H9 (cell line): Measurements from ENCODE around the gene TTYH1. TPM values are rescaled to one million over a fixed set of nuclear protein-coding genes. Genes with fewer than 3 reads are reported as not detected.
"Not testable (repeated sequence)": the region's sequence is repeated elsewhere in the genome, so short reads cannot be mapped to it uniquely, and the experiment has no call there.

ENCODE experiments used
- DNase-seq: peaks from one replicate; pipeline ENCODE4 v3.0.0-alpha.2; 2017
- H2AFZ ChIP-seq: one replicate; pipeline ENCODE4 v1.6.1; 2013; ENCODE audit warnings: mild to moderate bottlenecking, low read length, control low read depth, moderate library complexity
- H2AK5ac ChIP-seq: 2 replicates; pipeline ENCODE4 v1.6.1; 2013; ENCODE audit warnings: low read length, control low read depth, mixed read lengths; ENCODE audit not compliant: insufficient read length
- H2BK120ac ChIP-seq: one replicate; pipeline ENCODE4 v1.6.1; 2013; ENCODE audit warnings: low read depth, mild to moderate bottlenecking, low read length, control low read depth, inconsistent platforms; ENCODE audit not compliant: poor library complexity, severe bottlenecking
- H2BK12ac ChIP-seq: 2 replicates; pipeline ENCODE4 v1.6.1; 2013; ENCODE audit warnings: low read length, control low read depth, mixed read lengths, low read depth; ENCODE audit not compliant: insufficient read length
- H2BK15ac ChIP-seq: 2 replicates; pipeline ENCODE4 v1.6.1; 2013; ENCODE audit warnings: low read depth, low read length, control low read depth
- H2BK20ac ChIP-seq: one replicate; pipeline ENCODE4 v1.6.1; 2013; ENCODE audit warnings: low read depth, mild to moderate bottlenecking, low read length, control low read depth, inconsistent platforms; ENCODE audit not compliant: poor library complexity, severe bottlenecking
- H2BK5ac ChIP-seq: 2 replicates; pipeline ENCODE4 v1.6.1; 2013; ENCODE audit warnings: low read length, control low read depth, mixed read lengths; ENCODE audit not compliant: insufficient read length
- H3K14ac ChIP-seq: 2 replicates; pipeline ENCODE4 v1.6.1; 2013; ENCODE audit warnings: low read length, control low read depth; ENCODE audit not compliant: insufficient read depth
- H3K18ac ChIP-seq: 2 replicates; pipeline ENCODE4 v1.6.1; 2013; ENCODE audit warnings: low read depth, mild to moderate bottlenecking, mixed read lengths, low read length, control low read depth; ENCODE audit not compliant: insufficient read length
- H3K23ac ChIP-seq: 2 replicates; pipeline ENCODE4 v1.6.1; 2013; ENCODE audit warnings: low read length, control low read depth, mixed read lengths, low read depth; ENCODE audit not compliant: insufficient read length
- H3K23me2 ChIP-seq: 2 replicates; pipeline ENCODE4 v1.6.1; 2013; ENCODE audit warnings: low read depth, mild to moderate bottlenecking, mixed read lengths, low read length, control low read depth; ENCODE audit not compliant: insufficient read length, poor library complexity, severe bottlenecking
- H3K27ac ChIP-seq: 2 replicates; pipeline ENCODE4 v1.5.1; 2013; ENCODE audit warnings: low read length, control low read depth, mixed read lengths, low read depth; ENCODE audit not compliant: insufficient read length
- H3K27me3 ChIP-seq: 2 replicates; pipeline ENCODE4 v1.6.1; 2013; ENCODE audit warnings: low read length, control low read depth, inconsistent platforms; ENCODE audit not compliant: insufficient read depth
- H3K4ac ChIP-seq: 2 replicates; pipeline ENCODE4 v1.6.1; 2013; ENCODE audit warnings: low read depth, mild to moderate bottlenecking, control low read depth, inconsistent platforms, low read length, moderate library complexity
- H3K4me1 ChIP-seq: 2 replicates; pipeline ENCODE4 v1.6.1; 2013; ENCODE audit warnings: low read length, control low read depth, inconsistent platforms; ENCODE audit not compliant: insufficient read depth
- H3K4me2 ChIP-seq: 2 replicates; pipeline ENCODE4 v1.6.1; 2013; ENCODE audit warnings: low read length, control low read depth, mixed read lengths; ENCODE audit not compliant: insufficient read length, insufficient read depth
- H3K56ac ChIP-seq: 2 replicates; pipeline ENCODE4 v1.6.1; 2013; ENCODE audit warnings: low read depth, mild to moderate bottlenecking, mixed read lengths, low read length, control low read depth; ENCODE audit not compliant: insufficient read length
- H3K79me1 ChIP-seq: 2 replicates; pipeline ENCODE4 v1.6.1; 2013; ENCODE audit warnings: low read depth, mild to moderate bottlenecking, moderate library complexity, low read length, control low read depth, inconsistent platforms; ENCODE audit not compliant: insufficient read depth, poor library complexity, severe bottlenecking
- H3K79me2 ChIP-seq: 2 replicates; pipeline ENCODE4 v1.6.1; 2013; ENCODE audit warnings: low read length, control low read depth, inconsistent platforms; ENCODE audit not compliant: insufficient read depth
- H3K9ac ChIP-seq: 2 replicates; pipeline ENCODE4 v1.6.1; 2013; ENCODE audit warnings: low read length, control low read depth, mixed read lengths; ENCODE audit not compliant: insufficient read length; ENCODE audit errors: extremely low read depth
- H3K9me3 ChIP-seq: one replicate; pipeline ENCODE4 v1.6.1; 2013; ENCODE audit warnings: low read depth, low read length, inconsistent platforms; ENCODE audit not compliant: control insufficient read depth
- H3T11ph ChIP-seq: one replicate; pipeline ENCODE4 v1.6.1; 2013; ENCODE audit warnings: mild to moderate bottlenecking, low read length, control low read depth, inconsistent platforms
- H4K20me1 ChIP-seq: one replicate; pipeline ENCODE4 v1.6.1; 2013; ENCODE audit not compliant: control insufficient read depth, insufficient read length, insufficient read depth
- H4K5ac ChIP-seq: 2 replicates; pipeline ENCODE4 v1.6.1; 2013; ENCODE audit warnings: low read depth, mild to moderate bottlenecking, mixed read lengths, low read length, control low read depth; ENCODE audit not compliant: insufficient read length
- H4K8ac ChIP-seq: replicated peaks from 2 replicates; pipeline ENCODE4 v1.6.1; 2013; ENCODE audit warnings: low read length, control low read depth, mixed read lengths, low read depth; ENCODE audit not compliant: insufficient read length
- H4K91ac ChIP-seq: 2 replicates; pipeline ENCODE4 v1.6.1; 2013; ENCODE audit warnings: low read depth, mild to moderate bottlenecking, moderate library complexity, mixed read lengths, low read length, control low read depth; ENCODE audit not compliant: insufficient read length
- H3K27ac Mint-ChIP-seq, 3 experiments: 2 replicates in 2 of 3; 3 replicates in 1 of 3; pipeline ENCODE4 v1.8.0; 2020 to 2021; ENCODE audit warnings: mixed read lengths in 3 of 3, mild to moderate bottlenecking in 1 of 3, moderate library complexity in 1 of 3
- H3K27me3 Mint-ChIP-seq: 2 replicates; pipeline ENCODE4 v1.8.0; 2021; ENCODE audit warnings: low read depth, mild to moderate bottlenecking, moderate library complexity, mixed read lengths
- H3K36me3 Mint-ChIP-seq, 3 experiments: 2 replicates in 2 of 3; 3 replicates in 1 of 3; pipeline ENCODE4 v1.8.0; 2020 to 2021; ENCODE audit warnings: low read depth in 3 of 3, mixed read lengths in 3 of 3; ENCODE audit not compliant: insufficient read depth in 1 of 3
- H3K4me1 Mint-ChIP-seq, 2 experiments: 2 replicates each; pipeline ENCODE4 v1.8.0; 2020; ENCODE audit warnings: mixed read lengths in 2 of 2
- H3K4me3 Mint-ChIP-seq, 2 experiments: 2 replicates in 1 of 2; 3 replicates in 1 of 2; pipeline ENCODE4 v1.8.0; 2020 to 2021; ENCODE audit warnings: mild to moderate bottlenecking in 2 of 2, mixed read lengths in 2 of 2, moderate library complexity in 1 of 2
- H3K9me3 Mint-ChIP-seq, 2 experiments: 2 replicates in 1 of 2; 3 replicates in 1 of 2; pipeline ENCODE4 v1.8.0; 2020; ENCODE audit warnings: mild to moderate bottlenecking in 2 of 2, mixed read lengths in 2 of 2, moderate library complexity in 1 of 2
- WGBS: extraction: QIAGEN DNeasy Blood & Tissue Kit; methylation state at CpG from one replicate; pipeline ENCODE4 v1.1.7; 2013; ENCODE audit warnings: missing lambda C conversion rate, low lambda C conversion rate, mixed read lengths; ENCODE audit not compliant: insufficient read length; ENCODE audit errors: extremely low coverage; 5-methylcytosine and 5-hydroxymethylcytosine counted together
- total RNA-seq: library from RNA; stranded (reverse); gene quantifications from 2 replicates; pipeline ENCODE4 v1.2.1, GENCODE V29; 2021

The TTYH1 gene
- total RNA-seq, 1 experiment from 2014 or later: 47.1 TPM

DNA sequence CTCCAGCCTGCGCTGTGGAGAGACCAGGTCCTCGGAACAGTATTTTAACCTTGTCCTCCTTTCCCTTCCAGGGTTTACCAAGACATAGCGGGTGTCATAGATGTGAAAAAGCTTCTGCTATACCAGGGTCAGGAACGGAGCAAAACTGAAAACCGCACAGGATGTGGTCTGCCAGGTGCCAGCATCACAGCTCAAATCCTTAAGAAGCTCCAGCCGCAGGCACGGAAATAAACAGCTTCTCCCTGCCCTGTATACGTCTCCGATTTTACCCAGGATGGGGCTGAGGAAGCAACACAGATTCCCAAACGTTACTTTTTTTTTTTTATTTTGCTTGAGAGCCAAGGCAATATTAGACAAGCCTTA lies 44.8 kb upstream of the TTYH1 start:
- Mint-ChIP-seq H3K27me3 (peaks cover 38% of the 10 kb centered on the region), H3K9me3 (peaks cover 0 to 54% of the 10 kb centered on the region in 2 experiments; a peak in 4 of 5 replicates)
- H3K18ac ChIP-seq, DNase-seq, H3K23ac ChIP-seq, H3K4me2 ChIP-seq, H3K14ac ChIP-seq, H3K9me3 ChIP-seq, H2BK20ac ChIP-seq, H4K5ac ChIP-seq, H3K4me1 Mint-ChIP-seq, H3K56ac ChIP-seq, H3K27me3 ChIP-seq, H2BK120ac ChIP-seq, H3T11ph ChIP-seq, H3K4me1 ChIP-seq, H4K20me1 ChIP-seq, H2BK12ac ChIP-seq, H2BK5ac ChIP-seq, H3K9ac ChIP-seq, H3K23me2 ChIP-seq, H3K27ac ChIP-seq, H3K79me1 ChIP-seq, H3K79me2 ChIP-seq, H2AK5ac ChIP-seq, H2BK15ac ChIP-seq, H3K36me3 Mint-ChIP-seq, H4K8ac ChIP-seq, H3K27ac Mint-ChIP-seq, H2AFZ ChIP-seq, H4K91ac ChIP-seq, H3K4me3 Mint-ChIP-seq, H3K4ac ChIP-seq: not testable (repeated sequence)
- no CpG with 5 or more reads among the region's 10 CpGs for WGBS

DNA sequence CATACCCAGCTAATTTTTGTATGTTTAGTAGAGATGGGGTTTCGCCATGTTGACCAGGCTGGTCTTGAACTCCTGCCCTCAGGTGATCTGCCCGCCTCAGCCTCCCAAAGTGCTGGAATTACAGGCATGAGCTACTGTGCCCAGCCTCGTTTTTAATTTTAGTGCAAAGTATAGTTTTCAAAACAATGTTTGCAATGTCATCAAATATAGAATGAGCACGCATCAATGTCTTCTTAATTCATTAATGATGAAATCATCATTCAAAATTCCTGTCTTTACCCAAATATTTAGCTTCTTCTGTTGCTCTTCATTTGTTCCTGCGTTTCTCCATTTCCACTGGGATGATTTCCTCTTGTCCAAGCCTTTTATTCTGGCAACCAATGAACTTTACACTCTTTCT lies 43.8 kb upstream of the TTYH1 start:
- H4K91ac ChIP-seq, H2BK5ac ChIP-seq, H3K27ac Mint-ChIP-seq, H3K79me2 ChIP-seq, H3K56ac ChIP-seq, H3K79me1 ChIP-seq, H3K4me1 Mint-ChIP-seq, H3K18ac ChIP-seq, H3T11ph ChIP-seq, H3K4me2 ChIP-seq, H3K4me1 ChIP-seq, H4K5ac ChIP-seq, H4K20me1 ChIP-seq, H2BK12ac ChIP-seq, H3K27ac ChIP-seq, H3K14ac ChIP-seq, H3K27me3 ChIP-seq, H3K4ac ChIP-seq, H3K9me3 ChIP-seq, H3K23me2 ChIP-seq, H4K8ac ChIP-seq, H2BK20ac ChIP-seq, H2AFZ ChIP-seq, H2BK15ac ChIP-seq, DNase-seq, H3K4me3 Mint-ChIP-seq, H3K36me3 Mint-ChIP-seq, H2AK5ac ChIP-seq, H3K9ac ChIP-seq, H2BK120ac ChIP-seq, H3K23ac ChIP-seq: not testable (repeated sequence)
- WGBS: no CpG with 5 or more reads among the region's 5 CpGs
- peaks cover 0 to 55% of the 10 kb centered on the region in 2 experiments; a peak in 3 of 5 replicates for H3K9me3 Mint-ChIP-seq
- peaks cover 43% of the 10 kb centered on the region for H3K27me3 Mint-ChIP-seq
